ENCODE data around the gene NPIPA7.
"Not testable (repeated sequence)": the region's sequence is repeated elsewhere in the genome, so short reads cannot be mapped to it uniquely, and the experiment has no call there.

Gene NPIPA7

GRCh38 chr16:16378840-16379239, at the start of gene NPIPA7:
NPIPA7 (plus strand) TSS chr16:16379140; CDS start chr16:16379245, 105 bp downstream.
- not testable (repeated sequence) for DNase-seq

GRCh38 chr16:16331466-16331865, 47.5 kb upstream of the NPIPA7 start:
- not testable (repeated sequence) for DNase-seq

GRCh38 chr16:16357556-16357955, 21.4 kb upstream of the NPIPA7 start:
- DNase-seq, result not testable (repeated sequence)

GRCh38 chr16:16358539-16359240, 20.2 kb upstream of the NPIPA7 start:
- DNase-seq, result not testable (repeated sequence)

- DNase-seq, result not testable (repeated sequence)
Observed at GRCh38 chr16:16363595-16363994, 15.3 kb upstream of the NPIPA7 start.

- DNase-seq, result not testable (repeated sequence)
Observed at GRCh38 chr16:16364100-16364499, 14.8 kb upstream of the NPIPA7 start.

- DNase-seq, result not testable (repeated sequence)
Observed at GRCh38 chr16:16364701-16365100, 14.2 kb upstream of the NPIPA7 start.

GRCh38 chr16:16365319-16365718, 13.6 kb upstream of the NPIPA7 start:
- DNase-seq, result not testable (repeated sequence)

- not testable (repeated sequence) for DNase-seq
Observed at GRCh38 chr16:16365851-16366250, 13.1 kb upstream of the NPIPA7 start.

GRCh38 chr16:16366552-16367284, 12.2 kb upstream of the NPIPA7 start:
- not testable (repeated sequence) for DNase-seq

GRCh38 chr16:16367285-16367628, 11.7 kb upstream of the NPIPA7 start:
- not testable (repeated sequence) for DNase-seq

GRCh38 chr16:16369081-16369856, 9.7 kb upstream of the NPIPA7 start:
- DNase-seq, result not testable (repeated sequence)

- not testable (repeated sequence) for DNase-seq
Observed at GRCh38 chr16:16371136-16371735, 7.7 kb upstream of the NPIPA7 start.

- DNase-seq, result not testable (repeated sequence)
Observed at GRCh38 chr16:16374192-16374591, 4.7 kb upstream of the NPIPA7 start.

GRCh38 chr16:16399685-16400084, 20.7 kb downstream of the NPIPA7 start:
- DNase-seq, result not testable (repeated sequence)

GRCh38 chr16:16402333-16402732, 23.4 kb downstream of the NPIPA7 start:
- DNase-seq, result not testable (repeated sequence)

- DNase-seq, result not testable (repeated sequence)
Observed at GRCh38 chr16:16404283-16404682, 25.3 kb downstream of the NPIPA7 start.

- DNase-seq, result not testable (repeated sequence)
Observed at GRCh38 chr16:16405421-16405820, 26.5 kb downstream of the NPIPA7 start.

GRCh38 chr16:16408430-16408829, 29.5 kb downstream of the NPIPA7 start:
- not testable (repeated sequence) for DNase-seq

GRCh38 chr16:16413773-16414172, 34.8 kb downstream of the NPIPA7 start:
- DNase-seq, result not testable (repeated sequence)

- not testable (repeated sequence) for DNase-seq
Observed at GRCh38 chr16:16417071-16417470, 38.1 kb downstream of the NPIPA7 start.

- not testable (repeated sequence) for DNase-seq
Observed at GRCh38 chr16:16417914-16418544, 39.1 kb downstream of the NPIPA7 start.

Data from right hindlimb (tissue), 1 donor.